ENCODE measurements around the gene RPS27L. TPM values are rescaled to one million over a fixed set of nuclear protein-coding genes. Genes with fewer than 3 reads are reported as not detected.

Gene RPS27L
- total and polyA plus RNA-seq, 9 of the 15 experiments (the other 6 are each of a cell fraction or from before 2014, with no cell fraction given) = 72.2 to 382 (median 116) TPM

GRCh38 chr15:63191895-63192618 lies 34.8 kb upstream of the RPS27L start (continued):
- TF ChIP-seq CUX1 (CRISPR knock-in tag; IDR thresholded peaks at IDR 0.05) (no peak), ZNF23 (CRISPR knock-in tag; IDR thresholded peaks at IDR 0.05) (no peak), CREB5 (CRISPR knock-in tag; IDR thresholded peaks at IDR 0.05) (no peak), CBFB (CRISPR knock-in tag; IDR thresholded peaks at IDR 0.05) (no peak), PTRF (tag; IDR thresholded peaks at IDR 0.05) (no peak), MXI1 (IDR thresholded peaks at IDR 0.05; ENCODE audit: low read depth, low read length) (no peak), FOXO4 (CRISPR knock-in tag; IDR thresholded peaks at IDR 0.05) (no peak), SRF (CRISPR knock-in tag; IDR thresholded peaks at IDR 0.05) (no peak), GATA2 (CRISPR knock-in tag; IDR thresholded peaks at IDR 0.05) (peak; percentile 65), ZBTB49 (CRISPR knock-in tag; IDR thresholded peaks at IDR 0.05; ENCODE audit: borderline replicate concordance) (no peak), ZNF140 (CRISPR knock-in tag; IDR thresholded peaks at IDR 0.05) (no peak), FOXK2 (conservative IDR thresholded peaks at IDR 0.05 in 1 of 2, IDR thresholded peaks at IDR 0.05 in 1 of 2; ENCODE audit: low read depth in 2 of 2) (no peak), SAFB2 (IDR thresholded peaks at IDR 0.05; ENCODE audit: borderline replicate concordance, low read depth, low read length, severe bottlenecking) (no peak), ZNF830 (CRISPR knock-in tag; IDR thresholded peaks at IDR 0.05) (no peak), MCM3 (IDR thresholded peaks at IDR 0.05) (no peak)

Data from K562 (cell line).